ENCODE measurements around the gene CAMKV.

DNA sequence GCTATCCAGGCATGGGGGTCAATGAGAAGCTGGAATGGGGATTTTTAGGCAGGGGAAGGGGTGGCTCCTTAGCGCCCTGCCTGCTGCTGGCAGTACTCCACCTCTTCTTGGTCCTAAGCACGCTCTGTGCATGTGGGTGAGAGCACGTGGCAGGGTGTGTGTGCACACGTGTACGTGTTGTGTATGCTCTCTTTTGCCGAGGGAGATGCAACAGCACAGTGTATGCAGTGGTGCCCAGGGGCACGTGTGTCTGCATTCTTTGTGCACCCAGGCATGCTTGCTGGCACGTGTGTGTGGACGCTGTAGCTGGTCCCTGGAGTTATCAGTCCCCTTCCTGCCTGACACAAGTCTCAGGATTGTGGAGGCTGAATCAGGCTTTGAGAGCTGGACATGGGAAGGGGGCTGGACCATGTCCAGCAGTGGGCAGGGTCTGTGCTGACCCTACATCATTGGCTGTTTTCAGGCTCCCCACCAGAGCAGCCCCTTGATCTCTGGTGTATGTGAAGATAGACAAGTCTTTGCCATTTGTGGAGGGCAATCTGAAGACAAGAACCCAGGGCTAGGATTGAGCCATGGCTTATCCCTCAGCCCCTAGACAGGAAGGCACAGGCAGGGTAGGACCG lies 1.9 kb upstream of the CAMKV start:
- TF ChIP-seq ZNF274 (IDR thresholded peaks at IDR 0.05; ENCODE audit: low read depth, low read length): no peak
- no peak for TF ChIP-seq YY1 (IDR thresholded peaks at IDR 0.05; ENCODE audit: insufficient read depth, insufficient read length)
- no peak for TF ChIP-seq SUZ12 (IDR thresholded peaks at IDR 0.05; ENCODE audit: extremely low read depth, insufficient read depth, insufficient read length)

Data from NT2/D1 (cell line).